Measurements from ENCODE around the gene ARHGAP25. TPM values are rescaled to one million over a fixed set of nuclear protein-coding genes. Genes with fewer than 3 reads are reported as not detected.

Gene ARHGAP25, protein sequence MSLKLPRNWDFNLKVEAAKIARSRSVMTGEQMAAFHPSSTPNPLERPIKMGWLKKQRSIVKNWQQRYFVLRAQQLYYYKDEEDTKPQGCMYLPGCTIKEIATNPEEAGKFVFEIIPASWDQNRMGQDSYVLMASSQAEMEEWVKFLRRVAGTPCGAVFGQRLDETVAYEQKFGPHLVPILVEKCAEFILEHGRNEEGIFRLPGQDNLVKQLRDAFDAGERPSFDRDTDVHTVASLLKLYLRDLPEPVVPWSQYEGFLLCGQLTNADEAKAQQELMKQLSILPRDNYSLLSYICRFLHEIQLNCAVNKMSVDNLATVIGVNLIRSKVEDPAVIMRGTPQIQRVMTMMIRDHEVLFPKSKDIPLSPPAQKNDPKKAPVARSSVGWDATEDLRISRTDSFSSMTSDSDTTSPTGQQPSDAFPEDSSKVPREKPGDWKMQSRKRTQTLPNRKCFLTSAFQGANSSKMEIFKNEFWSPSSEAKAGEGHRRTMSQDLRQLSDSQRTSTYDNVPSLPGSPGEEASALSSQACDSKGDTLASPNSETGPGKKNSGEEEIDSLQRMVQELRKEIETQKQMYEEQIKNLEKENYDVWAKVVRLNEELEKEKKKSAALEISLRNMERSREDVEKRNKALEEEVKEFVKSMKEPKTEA
- total RNA-seq (2022; extraction: Qiagen RNA extraction) = 0.16 to 0.35 TPM (median 0.22 TPM) in 5 replicates

DNA sequence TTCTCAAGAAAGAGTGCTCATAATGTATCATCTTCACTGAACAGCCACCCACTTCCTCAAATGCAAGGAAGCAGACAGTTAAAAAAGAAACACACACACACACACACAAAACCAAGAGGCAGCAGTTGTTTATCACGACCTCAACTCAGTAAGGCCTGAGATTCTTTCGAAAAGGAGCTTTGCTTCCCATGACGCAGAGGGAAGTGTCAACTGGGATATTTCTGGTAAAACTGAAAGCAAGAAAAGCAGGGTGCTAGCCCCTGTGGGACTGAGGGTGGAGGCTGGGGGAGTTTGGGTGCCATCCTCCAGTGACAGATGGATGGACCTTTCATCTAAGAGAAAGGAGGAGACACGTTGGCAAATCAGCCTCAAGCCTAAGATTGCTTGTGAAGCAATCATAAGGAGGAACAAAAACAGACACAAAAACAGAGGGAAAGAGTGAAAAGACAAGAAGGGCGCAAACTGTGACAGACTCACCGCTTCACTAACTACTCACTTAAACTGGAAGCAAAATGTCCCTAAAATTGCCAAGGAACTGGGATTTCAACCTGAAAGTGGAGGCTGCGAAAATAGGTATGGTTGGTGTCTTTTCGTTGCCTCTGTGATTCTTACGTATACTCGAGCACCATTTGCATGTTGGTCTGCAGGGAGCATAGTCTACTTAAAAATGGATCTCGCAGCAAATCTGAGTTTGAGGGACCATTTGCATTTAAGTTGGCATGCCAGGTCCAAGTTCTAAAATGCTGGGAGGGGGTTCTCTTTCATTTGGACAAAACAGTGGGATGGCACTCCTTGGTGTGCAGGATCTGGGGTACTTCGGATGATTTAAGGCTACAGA is at the start of gene ARHGAP25:
ARHGAP25 (plus strand) TSS at position 124 of the 838 bp plus-strand sequence; CDS start at position 513, 389 bp downstream.

DNA sequence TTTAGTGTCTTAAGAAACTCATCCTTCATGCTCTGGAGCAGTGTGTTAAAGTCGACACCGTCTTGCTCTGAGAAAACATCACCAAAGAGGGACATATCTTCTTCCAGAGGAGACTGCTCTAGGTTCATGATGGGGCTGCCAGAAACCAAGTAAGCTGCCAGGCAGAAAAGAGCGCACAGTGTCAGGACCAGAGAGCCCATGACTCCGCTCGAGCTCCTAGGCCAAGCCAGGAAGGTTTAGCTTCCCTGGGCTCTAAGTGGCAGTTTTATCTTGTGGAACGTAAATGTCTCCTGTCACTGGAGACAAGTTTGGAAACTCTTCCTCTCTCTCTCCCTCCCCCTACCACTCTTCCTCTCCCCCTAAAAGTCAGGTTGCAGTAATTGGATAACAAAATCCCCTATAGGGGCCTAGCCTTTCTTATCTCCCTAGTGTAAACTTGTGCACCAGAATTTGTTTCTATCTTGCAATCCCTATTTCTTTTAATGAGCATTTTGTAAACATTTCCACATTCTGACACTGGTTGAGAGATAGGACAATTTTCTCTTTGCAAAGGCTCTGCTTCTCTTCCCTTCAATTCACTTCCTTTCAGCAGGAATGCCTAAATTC is 136.7 kb downstream of the ARHGAP25 start, which contains the start of gene BMP10:
BMP10 (minus strand) TSS at position 239 of the 606 bp plus-strand sequence; CDS start at position 200, 39 bp downstream.

Other genes starting within 250 kb of the ARHGAP25 start
- 0.01 TPM in 1 of 5 replicates, not detected in the others for gene PROKR1, start 91.2 kb upstream of the ARHGAP25 start, total RNA-seq (2022; extraction: Qiagen RNA extraction)
- not detected in 5 replicates for gene BMP10, start 136.6 kb downstream of the ARHGAP25 start, total RNA-seq (2022; extraction: Qiagen RNA extraction)
- gene GKN2, start 218.1 kb downstream of the ARHGAP25 start, total RNA-seq (2022; extraction: Qiagen RNA extraction) = 1.9 to 3.2 TPM (median 2.5 TPM) in 5 replicates
- 0.37 to 0.77 TPM (median 0.66 TPM) in 5 replicates for gene GKN1, start 239.8 kb downstream of the ARHGAP25 start, total RNA-seq (2022; extraction: Qiagen RNA extraction)

All from A549 treated with AZD2906 at 1 μM for 4 hours (cell line).